ENCODE data around the gene ST7.

The ST7 gene

GRCh38 chr7:116998567-116999175 lies 45.4 kb downstream of the ST7 start:
- H3K27me3 ChIP-seq (ENCODE audit: low read depth): no peaks in the 10 kb centered on the region
- in situ Hi-C loops (cut with MboI; ENCODE audit: low sequenced_read_pairs): loop anchor here (10.0 kb wide), 1 partner anchor 116 kb away; no protein-coding TSS in a partner anchor
- H3K4me3 ChIP-seq: no peak overlapping the region
- DNase-seq (ENCODE audit: low spot score in 2 of 2): no peak
- H3K4me1 ChIP-seq: no peaks in the 10 kb centered on the region
- H3K36me3 ChIP-seq (replicated peaks): no peaks in the 10 kb centered on the region
- H3K9me3 ChIP-seq: no peaks in the 10 kb centered on the region

- no peak for DNase-seq (ENCODE audit: low spot score in 2 of 2)
- Histone ChIP-seq H3K36me3 (replicated peaks) (no peaks in the 10 kb centered on the region), H3K27me3 (ENCODE audit: low read depth) (no peaks in the 10 kb centered on the region), H3K9me3 (no peaks in the 10 kb centered on the region), H3K4me3 (no peak overlapping the region), H3K4me1 (no peaks in the 10 kb centered on the region)
- in situ Hi-C loops (cut with MboI; ENCODE audit: low sequenced_read_pairs): loop anchor here (10.0 kb wide), 1 partner anchor 115 kb away; no protein-coding TSS in a partner anchor
These were observed 46.0 kb downstream of the ST7 start for GRCh38 chr7:116999311-116999710.

- Histone ChIP-seq H3K4me1 (no peaks in the 10 kb centered on the region), H3K4me3 (no peak overlapping the region), H3K27me3 (ENCODE audit: low read depth) (no peaks in the 10 kb centered on the region), H3K9me3 (no peaks in the 10 kb centered on the region), H3K36me3 (replicated peaks) (no peaks in the 10 kb centered on the region)
- in situ Hi-C loops (cut with MboI; ENCODE audit: low sequenced_read_pairs): no loop called here
- no peak for DNase-seq (ENCODE audit: low spot score in 2 of 2)
These were observed 48.0 kb downstream of the ST7 start for GRCh38 chr7:117001283-117001682.

- no peaks in the 10 kb centered on the region for H3K9me3 ChIP-seq
- no peaks in the 10 kb centered on the region for H3K4me1 ChIP-seq
- H3K36me3 ChIP-seq (replicated peaks): no peaks in the 10 kb centered on the region; the same call in 1 of the 2 replicates
- no peak for DNase-seq (ENCODE audit: low spot score in 2 of 2)
- in situ Hi-C loops (cut with MboI; ENCODE audit: low sequenced_read_pairs): no loop called here
- H3K27me3 ChIP-seq (ENCODE audit: low read depth): no peaks in the 10 kb centered on the region
- H3K4me3 ChIP-seq: no peak overlapping the region
These were observed 51.6 kb downstream of the ST7 start for GRCh38 chr7:117004899-117005298.

GRCh38 chr7:117005449-117005848 lies 52.1 kb downstream of the ST7 start:
- in situ Hi-C loops (cut with MboI; ENCODE audit: low sequenced_read_pairs): no loop called here
- no peaks in the 10 kb centered on the region for H3K27me3 ChIP-seq (ENCODE audit: low read depth)
- H3K9me3 ChIP-seq: no peaks in the 10 kb centered on the region
- no peak for DNase-seq (ENCODE audit: low spot score in 2 of 2)
- no peak overlapping the region for H3K4me3 ChIP-seq
- H3K36me3 ChIP-seq (replicated peaks): no peaks in the 10 kb centered on the region; the same call in 1 of the 2 replicates
- H3K4me1 ChIP-seq: no peaks in the 10 kb centered on the region

- H3K9me3 ChIP-seq: no peaks in the 10 kb centered on the region
- in situ Hi-C loops (cut with MboI; ENCODE audit: low sequenced_read_pairs): no loop called here
- H3K4me1 ChIP-seq: no peaks in the 10 kb centered on the region
- no peak for DNase-seq (ENCODE audit: low spot score in 2 of 2)
- H3K27me3 ChIP-seq (ENCODE audit: low read depth): no peaks in the 10 kb centered on the region
- H3K4me3 ChIP-seq: no peak overlapping the region
- H3K36me3 ChIP-seq (replicated peaks): no peaks in the 10 kb centered on the region; the same call in 1 of the 2 replicates
These were observed 53.8 kb downstream of the ST7 start for GRCh38 chr7:117006907-117007684.

GRCh38 chr7:117008118-117008885 lies 55.0 kb downstream of the ST7 start:
- no peaks in the 10 kb centered on the region for H3K4me1 ChIP-seq
- no peaks in the 10 kb centered on the region for H3K9me3 ChIP-seq
- no peak overlapping the region for H3K4me3 ChIP-seq
- H3K36me3 ChIP-seq (replicated peaks): no peaks in the 10 kb centered on the region; the same call in 1 of the 2 replicates
- no peaks in the 10 kb centered on the region for H3K27me3 ChIP-seq (ENCODE audit: low read depth)
- in situ Hi-C loops (cut with MboI; ENCODE audit: low sequenced_read_pairs): no loop called here
- DNase-seq (ENCODE audit: low spot score in 2 of 2): no peak

GRCh38 chr7:117008886-117009531 lies 55.7 kb downstream of the ST7 start:
- H3K36me3 ChIP-seq (replicated peaks): no peaks in the 10 kb centered on the region; the same call in 1 of the 2 replicates
- in situ Hi-C loops (cut with MboI; ENCODE audit: low sequenced_read_pairs): no loop called here
- no peak for DNase-seq (ENCODE audit: low spot score in 2 of 2)
- H3K4me3 ChIP-seq: no peak overlapping the region
- no peaks in the 10 kb centered on the region for H3K4me1 ChIP-seq
- H3K27me3 ChIP-seq (ENCODE audit: low read depth): no peaks in the 10 kb centered on the region
- no peaks in the 10 kb centered on the region for H3K9me3 ChIP-seq

GRCh38 chr7:117009705-117010361 lies 56.5 kb downstream of the ST7 start:
- DNase-seq (ENCODE audit: low spot score in 2 of 2): no peak
- no peaks in the 10 kb centered on the region for H3K4me1 ChIP-seq
- in situ Hi-C loops (cut with MboI; ENCODE audit: low sequenced_read_pairs): no loop called here
- no peak overlapping the region for H3K4me3 ChIP-seq
- no peaks in the 10 kb centered on the region; the same call in 1 of the 2 replicates for H3K36me3 ChIP-seq (replicated peaks)
- H3K9me3 ChIP-seq: no peaks in the 10 kb centered on the region
- no peaks in the 10 kb centered on the region for H3K27me3 ChIP-seq (ENCODE audit: low read depth)

GRCh38 chr7:117010375-117011133 lies 57.3 kb downstream of the ST7 start:
- no peak for DNase-seq (ENCODE audit: low spot score in 2 of 2)
- H3K4me3 ChIP-seq: no peak overlapping the region
- in situ Hi-C loops (cut with MboI; ENCODE audit: low sequenced_read_pairs): no loop called here

GRCh38 chr7:117011419-117012260 lies 58.3 kb downstream of the ST7 start:
- H3K4me3 ChIP-seq: no peak overlapping the region
- DNase-seq (ENCODE audit: low spot score in 2 of 2): no peak

More at GRCh38 chr7:117010375-117011133, 57.3 kb downstream of the ST7 start:
- H3K36me3 ChIP-seq (replicated peaks): no peaks in the 10 kb centered on the region; the same call in 1 of the 2 replicates
- no peaks in the 10 kb centered on the region for H3K9me3 ChIP-seq
- H3K27me3 ChIP-seq (ENCODE audit: low read depth): no peaks in the 10 kb centered on the region
- H3K4me1 ChIP-seq: no peaks in the 10 kb centered on the region

GRCh38 chr7:117012284-117012683 lies 59.0 kb downstream of the ST7 start:
- Histone ChIP-seq H3K4me3 (no peak overlapping the region), H3K36me3 (replicated peaks) (no peaks in the 10 kb centered on the region), H3K4me1 (no peaks in the 10 kb centered on the region), H3K27me3 (ENCODE audit: low read depth) (no peaks in the 10 kb centered on the region), H3K9me3 (no peaks in the 10 kb centered on the region)
- DNase-seq (ENCODE audit: low spot score in 2 of 2): no peak
- in situ Hi-C loops (cut with MboI; ENCODE audit: low sequenced_read_pairs): no loop called here

More at GRCh38 chr7:117011419-117012260, 58.3 kb downstream of the ST7 start:
- no peaks in the 10 kb centered on the region for H3K27me3 ChIP-seq (ENCODE audit: low read depth)
- H3K9me3 ChIP-seq: no peaks in the 10 kb centered on the region
- H3K36me3 ChIP-seq (replicated peaks): no peaks in the 10 kb centered on the region; the same call in 1 of the 2 replicates
- H3K4me1 ChIP-seq: no peaks in the 10 kb centered on the region
- in situ Hi-C loops (cut with MboI; ENCODE audit: low sequenced_read_pairs): no loop called here
